Measurements from ENCODE around the gene HYCC1.
A peak's percentile ranks its signal among the peaks of the same experiment; 100 is the strongest.
"Not testable (repeated sequence)": the region's sequence is repeated elsewhere in the genome, so short reads cannot be mapped to it uniquely, and the experiment has no call there.

HYCC1 gene

GRCh38 chr7:23013715-23014649 is at the start of gene HYCC1:
Gene HYCC1 (minus strand): TSS chr7:23014130. CDS start chr7:22991111, 23,019 bp downstream.
- peak; percentile 97 for DNase-seq

GRCh38 chr7:23062452-23062851 is 48.5 kb upstream of the HYCC1 start:
- no peak for DNase-seq

- no peak for DNase-seq
These were observed 47.4 kb upstream of the HYCC1 start for GRCh38 chr7:23061327-23061726.

GRCh38 chr7:23058408-23059096 is 44.6 kb upstream of the HYCC1 start:
- DNase-seq, result no peak

- peak; percentile 30 for DNase-seq
These were observed 41.8 kb upstream of the HYCC1 start for GRCh38 chr7:23055582-23056178.

GRCh38 chr7:23051124-23051485 is 37.2 kb upstream of the HYCC1 start:
- not testable (repeated sequence) for DNase-seq

GRCh38 chr7:23046336-23046735 is 32.4 kb upstream of the HYCC1 start:
- DNase-seq, result not testable (repeated sequence)

- not testable (repeated sequence) for DNase-seq
These were observed 31.2 kb upstream of the HYCC1 start for GRCh38 chr7:23045086-23045485.

GRCh38 chr7:23044581-23044980 is 30.7 kb upstream of the HYCC1 start:
- no peak for DNase-seq

GRCh38 chr7:23043441-23043840 is 29.5 kb upstream of the HYCC1 start:
- no peak for DNase-seq

- DNase-seq, result not testable (repeated sequence)
These were observed 25.7 kb upstream of the HYCC1 start for GRCh38 chr7:23039674-23040073.

GRCh38 chr7:23035542-23036371 is 21.8 kb upstream of the HYCC1 start:
- not testable (repeated sequence) for DNase-seq

GRCh38 chr7:23027261-23027660 is 13.3 kb upstream of the HYCC1 start:
- DNase-seq, result no peak

GRCh38 chr7:23026164-23026563 is 12.2 kb upstream of the HYCC1 start:
- no peak for DNase-seq

GRCh38 chr7:23024454-23024853 is 10.5 kb upstream of the HYCC1 start:
- DNase-seq, result no peak

GRCh38 chr7:23022851-23023250 is 8.9 kb upstream of the HYCC1 start:
- no peak for DNase-seq

- no peak for DNase-seq
These were observed 8.4 kb upstream of the HYCC1 start for GRCh38 chr7:23022258-23022769.

- DNase-seq, result no peak
These were observed 7.7 kb upstream of the HYCC1 start for GRCh38 chr7:23021596-23021995.

GRCh38 chr7:23020742-23021401 is 6.9 kb upstream of the HYCC1 start:
- DNase-seq, result no peak

GRCh38 chr7:23018750-23019149 is 4.8 kb upstream of the HYCC1 start:
- DNase-seq, result no peak

- DNase-seq, result no peak
These were observed 3.4 kb upstream of the HYCC1 start for GRCh38 chr7:23017309-23017708.

Data from stimulated activated CD4-positive, alpha-beta T cell treated with anti-CD3 and anti-CD28 coated beads, Interleukin-12 subunit alpha, Interleukin-12 subunit beta, amount 100 ng/mL, for 4 hours (primary cell).